PC-9 (cell line): ENCODE data around the gene TUFT1. TPM values are rescaled to one million over a fixed set of nuclear protein-coding genes. Genes with fewer than 3 reads are reported as not detected.
A peak's percentile ranks its signal among the peaks of the same experiment; 100 is the strongest.
"Not testable (repeated sequence)": the region's sequence is repeated elsewhere in the genome, so short reads cannot be mapped to it uniquely, and the experiment has no call there.

Experiments used
- BruUV-seq: library from RNA; stranded (reverse); fragments of 400-500 nt; replicated peaks from 2 replicates; lab custom pipeline; 2021; lab: Mats Ljungman, UMichigan
- CTCF ChIA-PET: fragments of 300-600 bp; sonication (Branson Sonifier 250); formaldehyde crosslinking; loops from one replicate; lab custom pipeline; 2022; ENCODE audit warnings: antibody characterized with exemption; lab: Charles Lee
- POLR2A ChIA-PET: fragments of 300-600 bp; sonication (Branson Sonifier 250); formaldehyde crosslinking; loops from one replicate; lab custom pipeline; 2022; ENCODE audit warnings: antibody characterized with exemption; ENCODE audit not compliant: unreplicated experiment; lab: Charles Lee
- DNase-seq, 2 experiments: peaks; one replicate each; pipeline versions ENCODE4 v3.0.0 to v3.0.0-alpha.2; 2015 to 2022; ENCODE audit warnings: mixed read lengths in 1 of 2
- H2AFZ ChIP-seq: fragments of 200-600 bp; sonication (generic); 2 replicates; pipeline ENCODE4 v1.8.1; 2017; ENCODE audit warnings: antibody characterized with exemption
- H3F3A ChIP-seq: fragments of 200-600 bp; sonication (generic); 2 replicates; pipeline ENCODE4 v1.8.1; 2017; ENCODE audit warnings: antibody characterized with exemption, mild to moderate bottlenecking, low read depth; ENCODE audit not compliant: insufficient read depth
- H3K27ac ChIP-seq: fragments of 200-600 bp; sonication (generic); 2 replicates; pipeline ENCODE4 v1.6.1; 2016; ENCODE audit warnings: mixed run types
- H3K27me3 ChIP-seq: fragments of 200-600 bp; sonication (generic); 2 replicates; pipeline ENCODE4 v1.6.1; 2016; ENCODE audit warnings: low read depth, mixed run types; ENCODE audit not compliant: insufficient read depth
- H3K36me3 ChIP-seq: fragments of 200-600 bp; sonication (generic); 2 replicates; pipeline ENCODE4 v1.6.1; 2016; ENCODE audit warnings: low read depth, mixed run types
- H3K4me1 ChIP-seq: fragments of 200-600 bp; sonication (generic); replicated peaks from 2 replicates; pipeline ENCODE4 v1.6.1; 2016; ENCODE audit warnings: mixed run types; ENCODE audit not compliant: insufficient read depth
- H3K4me2 ChIP-seq: fragments of 200-600 bp; sonication (generic); 2 replicates; pipeline ENCODE4 v1.6.1; 2017; ENCODE audit warnings: mixed run types
- H3K4me3 ChIP-seq: fragments of 200-600 bp; sonication (generic); 2 replicates; pipeline ENCODE4 v1.6.1; 2016; ENCODE audit warnings: mixed run types
- H3K79me2 ChIP-seq: fragments of 200-600 bp; sonication (generic); 2 replicates; pipeline ENCODE4 v1.6.1; 2017; ENCODE audit warnings: low read depth, mixed run types
- H3K9me2 ChIP-seq: fragments of 200-600 bp; sonication (generic); 2 replicates; pipeline ENCODE4 v1.8.1; 2017; ENCODE audit warnings: mild to moderate bottlenecking; ENCODE audit not compliant: insufficient read depth
- H3K9me3 ChIP-seq: fragments of 200-600 bp; sonication (generic); 2 replicates; pipeline ENCODE4 v1.8.1; 2016; ENCODE audit warnings: low read depth; ENCODE audit not compliant: insufficient read depth
- H4K20me1 ChIP-seq: fragments of 200-600 bp; sonication (generic); 2 replicates; pipeline ENCODE4 v1.8.1; 2017; ENCODE audit not compliant: insufficient read depth
- EZH2 ChIP-seq: fragments of 200-600 bp; sonication (generic); IDR thresholded peaks from 2 replicates; pipeline ENCODE4 v1.8.0; 2017; ENCODE audit warnings: antibody characterized with exemption, low read depth
- intact Hi-C: fragments of 100-400 bp; cut with micrococcal nuclease; formaldehyde crosslinking; loops from one replicate; pipeline ENCODE4 v1.10.0; 2022; ENCODE audit not compliant: unreplicated experiment
- total RNA-seq: library from RNA; stranded (reverse); gene quantifications from 2 replicates; pipeline ENCODE4 v1.2.3, GENCODE V29; 2021
- TF ChIP-seq, protein P1 (sequence below): fragments of 200-600 bp; sonication (generic); conservative IDR thresholded peaks from 2 replicates; pipeline ENCODE4 v1.6.1; 2017; ENCODE audit warnings: mixed run types, antibody characterized with exemption, mild to moderate bottlenecking, moderate library complexity

TUFT1 gene
- total RNA-seq, 1 experiment from 2014 or later, result 35.3 TPM

GRCh38 chr1:151593730-151594129, 53.6 kb downstream of the TUFT1 start:
- no peak for TF ChIP-seq EZH2
- Histone ChIP-seq H3K36me3 (no peaks in the 10 kb centered on the region), H3K9me2 (peaks cover 4% of the 10 kb centered on the region; the same call in 1 of the 2 replicates), H3K27ac (no peak overlapping the region), H3K4me2 (peak overlapping the region; percentile 44), H3F3A (peaks cover 29% of the 10 kb centered on the region; the same call in 1 of the 2 replicates), H3K79me2 (no peaks in the 10 kb centered on the region), H3K27me3 (no peaks in the 10 kb centered on the region), H4K20me1 (no peaks in the 10 kb centered on the region), H3K4me1 (peaks cover 30% of the 10 kb centered on the region), H3K4me3 (no peak overlapping the region), H3K9me3 (peaks cover 6% of the 10 kb centered on the region; the same call in 1 of the 2 replicates), H2AFZ (no peak overlapping the region; the same call in 1 of the 2 replicates)
- BruUV-seq, result no TSS peak
- CTCF ChIA-PET, result interaction anchor here (0.6 to 1.0 kb wide), 6 partner anchors 15 to 1042 kb away, joined by 3 to 12 read pairs (median 3); no protein-coding TSS in a partner anchor
- POLR2A ChIA-PET, result interaction anchor here (0.5 to 0.6 kb wide), 2 partner anchors 8 to 15 kb away, joined by 3 to 6 read pairs; no protein-coding TSS in a partner anchor
- DNase-seq, result no peak
- intact Hi-C loops, result loop anchor here (1.0 to 5.0 kb wide), 3 partner anchors 99 to 151 kb away; no protein-coding TSS in a partner anchor

DNA sequence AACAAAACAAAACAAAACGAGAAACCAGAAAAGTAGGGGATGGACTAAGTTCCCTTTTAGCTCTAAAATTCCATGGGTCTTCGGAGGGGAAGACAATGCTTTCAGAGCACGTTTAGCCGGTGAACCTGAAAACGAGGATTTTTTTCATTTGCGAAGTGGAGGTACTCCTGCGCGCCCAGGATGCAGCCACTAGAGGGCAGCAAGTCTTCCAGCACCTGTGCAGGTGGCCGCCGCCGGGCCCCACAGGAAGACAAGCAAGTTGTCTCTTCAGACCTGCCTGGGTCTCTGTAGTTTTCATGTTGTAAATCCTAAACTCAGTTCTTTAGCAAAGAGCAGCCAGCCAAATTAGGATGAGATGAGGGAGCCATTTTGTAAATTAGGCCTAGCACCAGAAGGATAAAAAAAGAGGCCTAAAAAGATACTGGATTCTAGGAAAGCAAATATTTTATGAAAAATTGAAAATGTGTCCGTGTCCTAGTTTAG, 54.1 kb downstream of the TUFT1 start:
- peak overlapping the region; percentile 44 for H3K4me2 ChIP-seq
- H3K27me3 ChIP-seq, result no peaks in the 10 kb centered on the region
- H4K20me1 ChIP-seq, result no peaks in the 10 kb centered on the region
- ChIA-PET CTCF (interaction anchor here (0.6 to 1.0 kb wide), 5 partner anchors 15 to 404 kb away, joined by 3 to 12 read pairs (median 3); no protein-coding TSS in a partner anchor), POLR2A (interaction anchor here (0.6 kb wide), 1 partner anchor 9 kb away, joined by 3 read pairs; no protein-coding TSS in a partner anchor)
- H3K9me3 ChIP-seq, result peaks cover 6% of the 10 kb centered on the region; the same call in 1 of the 2 replicates
- no TSS peak for BruUV-seq
- peaks cover 4% of the 10 kb centered on the region; the same call in 1 of the 2 replicates for H3K9me2 ChIP-seq
- H3K27ac ChIP-seq, result no peak overlapping the region
- no peak for TF ChIP-seq EZH2
- TF ChIP-seq, protein P1, sequence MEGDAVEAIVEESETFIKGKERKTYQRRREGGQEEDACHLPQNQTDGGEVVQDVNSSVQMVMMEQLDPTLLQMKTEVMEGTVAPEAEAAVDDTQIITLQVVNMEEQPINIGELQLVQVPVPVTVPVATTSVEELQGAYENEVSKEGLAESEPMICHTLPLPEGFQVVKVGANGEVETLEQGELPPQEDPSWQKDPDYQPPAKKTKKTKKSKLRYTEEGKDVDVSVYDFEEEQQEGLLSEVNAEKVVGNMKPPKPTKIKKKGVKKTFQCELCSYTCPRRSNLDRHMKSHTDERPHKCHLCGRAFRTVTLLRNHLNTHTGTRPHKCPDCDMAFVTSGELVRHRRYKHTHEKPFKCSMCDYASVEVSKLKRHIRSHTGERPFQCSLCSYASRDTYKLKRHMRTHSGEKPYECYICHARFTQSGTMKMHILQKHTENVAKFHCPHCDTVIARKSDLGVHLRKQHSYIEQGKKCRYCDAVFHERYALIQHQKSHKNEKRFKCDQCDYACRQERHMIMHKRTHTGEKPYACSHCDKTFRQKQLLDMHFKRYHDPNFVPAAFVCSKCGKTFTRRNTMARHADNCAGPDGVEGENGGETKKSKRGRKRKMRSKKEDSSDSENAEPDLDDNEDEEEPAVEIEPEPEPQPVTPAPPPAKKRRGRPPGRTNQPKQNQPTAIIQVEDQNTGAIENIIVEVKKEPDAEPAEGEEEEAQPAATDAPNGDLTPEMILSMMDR, result peak; percentile 94
- intact Hi-C loops, result loop anchor here (1.0 to 5.0 kb wide), 3 partner anchors 98 to 152 kb away; no protein-coding TSS in a partner anchor
- peak overlapping the region; percentile 56 for H2AFZ ChIP-seq
- H3K4me3 ChIP-seq, result no peak overlapping the region
- peaks cover 29% of the 10 kb centered on the region; the same call in 1 of the 2 replicates for H3F3A ChIP-seq
- H3K4me1 ChIP-seq, result peaks cover 30% of the 10 kb centered on the region
- H3K36me3 ChIP-seq, result no peaks in the 10 kb centered on the region
- no peaks in the 10 kb centered on the region for H3K79me2 ChIP-seq
- peak; percentile 54 to 82 for DNase-seq

- Histone ChIP-seq H3K4me3 (no peak overlapping the region), H3K27ac (peak overlapping the region; percentile 24), H3K36me3 (no peaks in the 10 kb centered on the region), H3K9me3 (no peaks in the 10 kb centered on the region; the same call in 1 of the 2 replicates), H2AFZ (no peak overlapping the region), H3F3A (peaks cover 27% of the 10 kb centered on the region; the same call in 1 of the 2 replicates), H3K4me1 (peaks cover 30% of the 10 kb centered on the region), H3K79me2 (no peaks in the 10 kb centered on the region), H4K20me1 (no peaks in the 10 kb centered on the region), H3K4me2 (peak overlapping the region; percentile 24), H3K9me2 (peaks cover 4% of the 10 kb centered on the region; the same call in 1 of the 2 replicates), H3K27me3 (no peaks in the 10 kb centered on the region)
- TF ChIP-seq, protein P1, result no peak
- TF ChIP-seq EZH2, result no peak
- peak; percentile 72 to 88 for DNase-seq
- intact Hi-C loops, result loop anchor here (1.0 kb wide), 1 partner anchor 242 kb away; no protein-coding TSS in a partner anchor
- no TSS peak for BruUV-seq
- POLR2A ChIA-PET, result interaction anchor here (0.6 to 1.0 kb wide), 6 partner anchors 12 to 441 kb away, joined by 3 to 5 read pairs (median 4); partner anchors contain the start of gene S100A11
- CTCF ChIA-PET, result interaction anchor here (1.0 kb wide), 2 partner anchors 12 to 97 kb away, joined by 3 to 5 read pairs; no protein-coding TSS in a partner anchor
Observed at GRCh38 chr1:151596166-151596953, 56.3 kb downstream of the TUFT1 start.

DNA sequence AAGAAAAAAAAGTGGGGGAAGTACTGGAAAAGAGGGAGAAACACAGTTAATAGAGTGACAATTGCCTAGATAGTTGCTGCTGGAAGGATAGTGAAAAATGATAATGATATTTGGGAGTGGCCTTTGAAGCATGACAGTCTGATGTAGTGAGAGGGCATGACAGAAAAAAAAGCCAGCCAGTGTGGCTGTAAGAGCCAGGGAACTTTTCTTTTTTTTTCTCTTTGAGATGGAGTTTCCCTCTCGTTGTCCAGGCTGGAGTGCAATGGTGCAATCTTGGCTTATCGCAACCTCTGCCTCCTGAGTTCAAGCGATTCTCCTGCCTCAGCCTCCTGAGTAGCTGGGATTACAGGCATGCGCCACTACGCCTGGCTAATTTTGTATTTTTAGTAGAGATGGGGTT, 62.4 kb downstream of the TUFT1 start:
- POLR2A ChIA-PET, H3K4me3 ChIP-seq, H3K36me3 ChIP-seq, H3K4me2 ChIP-seq, intact Hi-C loops, H3K79me2 ChIP-seq, H4K20me1 ChIP-seq, BruUV-seq, H3K27ac ChIP-seq, H2AFZ ChIP-seq, H3K9me3 ChIP-seq, H3K9me2 ChIP-seq, DNase-seq, H3K27me3 ChIP-seq: not testable (repeated sequence)
- CTCF ChIA-PET, result interaction anchor here (0.7 kb wide), 1 partner anchor 583 kb away, joined by 3 read pairs; no protein-coding TSS in a partner anchor
- Histone ChIP-seq H3K4me1 (peaks cover 21% of the 10 kb centered on the region), H3F3A (peaks cover 19% of the 10 kb centered on the region; the same call in 1 of the 2 replicates)
